GM10266 (cell line): ENCODE data around the gene RCN1.

Experiments used
- DNase-seq: peaks from one replicate; pipeline ENCODE4 v3.0.0; 2012; ENCODE audit errors: extremely low spot score
- TF ChIP-seq, protein P1 (sequence below): IDR thresholded peaks from 2 replicates; pipeline ENCODE4 v1.5.1; 2012; ENCODE audit warnings: mild to moderate bottlenecking, low read depth; ENCODE audit not compliant: control insufficient read depth, insufficient read depth; ENCODE audit errors: missing control alignments

The RCN1 gene

DNA sequence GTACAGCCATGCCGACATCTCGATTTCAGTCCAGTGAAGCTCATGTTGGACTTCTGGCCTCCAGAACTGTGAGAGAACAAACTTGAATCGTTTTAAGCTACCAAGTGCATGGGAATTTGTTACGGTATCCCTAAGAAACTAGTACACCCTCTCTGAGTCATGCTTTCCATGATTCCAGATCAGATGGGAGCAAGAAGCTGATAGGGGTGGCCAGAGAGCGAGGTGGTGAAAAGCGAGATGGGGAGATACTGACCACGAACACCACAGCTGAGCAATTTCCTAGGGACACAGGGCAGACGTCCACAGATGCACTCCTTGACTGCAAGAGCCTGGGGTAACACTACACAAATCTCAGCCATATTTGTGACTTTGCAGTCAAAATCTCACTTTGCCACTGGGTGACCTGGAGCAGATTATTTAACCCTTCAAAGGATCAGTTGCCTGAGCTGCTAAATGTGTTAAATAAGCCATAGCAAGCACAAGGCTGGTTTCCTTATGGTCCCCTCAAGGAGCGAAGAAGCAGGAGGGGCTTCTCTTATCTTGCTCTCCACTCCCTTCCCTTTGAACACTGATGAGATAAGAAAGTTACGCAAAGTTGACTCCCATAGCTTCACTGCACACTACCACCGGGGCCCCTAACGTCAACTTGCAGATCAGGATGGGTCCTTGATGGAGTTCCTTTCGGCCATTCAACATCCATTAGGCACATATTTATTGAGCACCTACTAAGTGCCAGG, 22.6 kb upstream of the RCN1 start:
- DNase-seq: no peak
- TF ChIP-seq, protein P1, sequence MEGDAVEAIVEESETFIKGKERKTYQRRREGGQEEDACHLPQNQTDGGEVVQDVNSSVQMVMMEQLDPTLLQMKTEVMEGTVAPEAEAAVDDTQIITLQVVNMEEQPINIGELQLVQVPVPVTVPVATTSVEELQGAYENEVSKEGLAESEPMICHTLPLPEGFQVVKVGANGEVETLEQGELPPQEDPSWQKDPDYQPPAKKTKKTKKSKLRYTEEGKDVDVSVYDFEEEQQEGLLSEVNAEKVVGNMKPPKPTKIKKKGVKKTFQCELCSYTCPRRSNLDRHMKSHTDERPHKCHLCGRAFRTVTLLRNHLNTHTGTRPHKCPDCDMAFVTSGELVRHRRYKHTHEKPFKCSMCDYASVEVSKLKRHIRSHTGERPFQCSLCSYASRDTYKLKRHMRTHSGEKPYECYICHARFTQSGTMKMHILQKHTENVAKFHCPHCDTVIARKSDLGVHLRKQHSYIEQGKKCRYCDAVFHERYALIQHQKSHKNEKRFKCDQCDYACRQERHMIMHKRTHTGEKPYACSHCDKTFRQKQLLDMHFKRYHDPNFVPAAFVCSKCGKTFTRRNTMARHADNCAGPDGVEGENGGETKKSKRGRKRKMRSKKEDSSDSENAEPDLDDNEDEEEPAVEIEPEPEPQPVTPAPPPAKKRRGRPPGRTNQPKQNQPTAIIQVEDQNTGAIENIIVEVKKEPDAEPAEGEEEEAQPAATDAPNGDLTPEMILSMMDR: no peak

- TF ChIP-seq, protein P1: no peak
- DNase-seq: no peak
These were observed 21.4 kb upstream of the RCN1 start for GRCh38 chr11:32069361-32070058.

GRCh38 chr11:32070692-32071091, 20.2 kb upstream of the RCN1 start:
- TF ChIP-seq, protein P1: no peak
- DNase-seq: no peak

DNA sequence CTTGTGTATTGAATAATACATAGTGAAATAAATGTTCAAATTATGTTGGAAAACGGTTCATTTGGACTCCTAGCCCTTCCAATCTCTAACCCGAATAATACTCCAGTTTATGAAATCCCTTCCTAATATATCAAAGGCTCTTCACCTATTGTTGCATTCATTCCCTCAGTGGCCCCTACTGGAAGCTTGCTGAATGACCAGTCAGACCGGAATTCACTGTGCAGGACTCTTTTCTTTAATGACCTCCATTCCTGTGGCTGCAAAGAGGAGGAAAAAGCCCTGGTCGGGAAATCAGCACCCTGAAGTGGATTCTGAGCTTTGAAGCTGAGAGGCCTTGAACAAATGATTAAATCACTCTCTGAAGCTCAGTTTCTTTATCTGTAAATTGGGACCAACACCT, 19.1 kb upstream of the RCN1 start:
- DNase-seq: no peak
- TF ChIP-seq, protein P1: no peak

DNA sequence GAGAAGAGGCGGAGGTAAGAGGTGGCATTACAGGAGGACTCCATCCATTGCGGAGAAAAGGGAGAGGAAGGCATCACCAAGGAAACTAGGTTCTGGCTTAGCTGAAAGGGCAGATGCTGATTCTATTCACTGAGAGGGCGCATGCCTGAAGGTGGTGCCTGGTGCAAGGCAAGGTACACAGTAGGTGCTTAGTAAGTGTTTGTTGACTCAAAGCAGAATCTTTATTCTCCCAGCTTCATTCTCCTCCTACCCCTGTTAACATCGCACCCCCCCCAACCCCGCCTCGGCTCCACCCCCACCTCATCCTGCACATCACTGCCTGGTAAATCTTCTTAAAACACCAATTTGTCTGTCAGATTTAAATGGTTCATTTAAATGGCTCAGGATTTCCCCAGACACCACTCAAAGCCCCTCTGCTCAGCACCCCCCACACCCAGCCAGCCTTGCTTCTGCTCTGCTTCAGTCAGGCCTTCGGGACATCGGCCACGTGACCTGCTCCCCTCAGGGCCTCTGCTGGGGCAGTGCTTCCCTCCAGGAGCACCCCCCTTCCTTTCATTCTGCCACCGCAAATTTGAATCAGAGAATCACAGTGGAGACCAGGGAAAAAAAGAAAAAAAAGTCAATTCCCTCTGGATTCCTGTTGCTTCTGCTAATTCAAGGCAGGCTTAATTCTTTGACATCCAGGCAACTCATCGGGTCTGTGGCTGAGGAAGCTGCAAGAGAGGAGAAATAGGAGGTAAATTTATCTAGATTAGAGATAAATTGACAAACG, 17.8 kb upstream of the RCN1 start:
- no peak for DNase-seq
- TF ChIP-seq, protein P1: no peak

- no peak for DNase-seq
- TF ChIP-seq, protein P1: no peak
These were observed 17.2 kb upstream of the RCN1 start for GRCh38 chr11:32073644-32074026.

DNA sequence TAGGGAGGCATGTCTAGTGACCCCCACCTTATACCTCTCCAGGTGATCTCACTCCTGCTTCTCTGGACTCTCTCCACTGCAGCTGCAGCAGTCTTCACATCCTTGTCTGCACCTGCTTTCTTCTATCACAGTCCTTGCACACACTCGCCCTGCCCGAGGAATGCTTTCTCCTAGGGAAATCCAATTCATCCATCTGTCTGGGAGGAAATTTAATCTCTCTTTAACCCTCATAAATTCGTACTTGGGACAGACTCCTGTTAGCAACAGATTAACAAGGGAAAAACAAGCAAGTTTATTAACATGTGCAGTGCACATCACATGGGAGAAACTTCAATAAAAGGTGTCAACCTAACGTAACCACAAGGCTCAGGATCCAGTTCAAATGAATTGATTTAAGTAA, 11.3 kb upstream of the RCN1 start:
- TF ChIP-seq, protein P1: no peak
- DNase-seq: no peak
